HUES48 (cell line): ENCODE results near the gene APOBEC3F.

Source experiments
- H3K27ac ChIP-seq: one replicate; pipeline ENCODE4 v1.7.0; 2013; ENCODE audit warnings: low read depth, low read length, inconsistent platforms
- H3K27me3 ChIP-seq: 2 replicates; pipeline ENCODE4 v1.6.1; 2013; ENCODE audit warnings: mild to moderate bottlenecking, low read length; ENCODE audit not compliant: control insufficient read depth, insufficient read depth
- H3K36me3 ChIP-seq: 2 replicates; pipeline ENCODE4 v1.6.1; 2013; ENCODE audit warnings: low read length; ENCODE audit not compliant: control insufficient read depth, insufficient read depth
- H3K4me1 ChIP-seq: 2 replicates; pipeline ENCODE4 v1.6.1; 2013; ENCODE audit warnings: mild to moderate bottlenecking, low read length; ENCODE audit not compliant: control insufficient read depth, insufficient read depth
- H3K4me3 ChIP-seq: 2 replicates; pipeline ENCODE4 v1.5.1; 2013; ENCODE audit warnings: mild to moderate bottlenecking, low read depth, low read length
- H3K9ac ChIP-seq: 2 replicates; pipeline ENCODE4 v1.6.1; 2013; ENCODE audit warnings: mild to moderate bottlenecking, low read depth, low read length, moderate library complexity
- H3K9me3 ChIP-seq: 2 replicates; pipeline ENCODE4 v1.6.1; 2013; ENCODE audit warnings: low read length; ENCODE audit not compliant: control insufficient read depth, insufficient read depth

Gene APOBEC3F

DNA sequence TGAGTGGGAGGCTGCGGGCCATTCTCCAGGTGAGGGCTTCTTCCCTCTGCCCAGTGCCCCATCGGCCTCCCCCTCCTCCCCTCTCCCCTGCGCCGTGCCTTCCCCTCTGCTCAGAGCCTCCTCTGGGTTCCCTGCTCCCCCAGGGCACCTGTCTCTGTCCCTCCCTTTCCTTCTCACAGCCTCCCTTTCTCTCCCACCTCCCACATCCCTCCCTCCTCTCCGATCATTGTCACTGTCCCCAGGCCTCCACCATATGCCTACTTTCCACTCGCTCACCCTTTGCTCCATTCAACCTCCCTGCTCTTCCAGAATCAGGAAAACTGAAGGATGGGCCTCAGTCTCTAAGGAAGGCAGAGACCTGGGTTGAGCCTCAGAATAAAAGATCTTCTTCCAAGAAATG lies 46.4 kb downstream of the APOBEC3F start:
- Histone ChIP-seq H3K9me3 (no peaks in the 10 kb centered on the region), H3K27ac (no peak overlapping the region), H3K4me1 (peaks cover 12% of the 10 kb centered on the region), H3K27me3 (no peaks in the 10 kb centered on the region), H3K4me3 (no peak overlapping the region), H3K36me3 (no peaks in the 10 kb centered on the region), H3K9ac (no peak overlapping the region)

DNA sequence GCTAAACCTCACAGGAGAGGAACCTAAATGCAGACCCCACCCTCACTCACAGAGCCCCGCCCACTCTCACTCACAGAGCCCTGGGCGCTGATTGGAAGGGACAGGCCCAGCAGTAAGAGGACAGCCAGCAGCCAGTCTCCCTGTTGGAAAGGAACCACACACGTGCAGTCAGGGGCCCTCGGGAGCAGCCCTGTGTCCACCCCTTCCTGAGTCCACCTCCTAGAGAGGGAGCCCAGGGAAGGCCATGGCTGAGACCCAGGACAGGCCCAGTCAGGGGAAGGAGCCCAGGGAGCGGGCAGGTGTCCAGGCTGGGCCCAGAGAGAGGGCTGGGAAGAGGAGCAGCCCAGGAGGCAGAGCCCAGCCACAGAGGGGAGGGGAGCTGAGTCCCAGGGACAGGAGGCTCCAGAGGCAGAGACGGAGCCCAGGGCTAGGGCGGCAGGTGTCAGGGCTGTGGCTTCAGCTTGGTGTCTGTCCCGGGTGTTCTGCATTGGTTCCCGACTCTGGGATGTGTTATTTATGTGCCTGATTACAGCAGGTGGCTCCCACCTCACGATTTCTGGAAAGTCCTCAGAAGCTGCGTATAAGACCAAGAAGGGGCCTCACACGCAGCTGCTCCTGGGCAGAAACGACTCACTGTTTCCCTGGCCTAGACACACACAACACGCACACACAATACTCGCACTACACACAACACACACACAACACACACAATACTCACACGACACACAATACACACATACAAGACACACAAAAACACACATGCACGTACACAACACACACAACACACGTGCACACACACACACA lies 47.4 kb downstream of the APOBEC3F start:
- Histone ChIP-seq H3K9me3 (no peaks in the 10 kb centered on the region), H3K9ac (no peak overlapping the region), H3K4me3 (no peak overlapping the region), H3K36me3 (no peaks in the 10 kb centered on the region), H3K4me1 (peaks cover 12% of the 10 kb centered on the region), H3K27ac (no peak overlapping the region), H3K27me3 (no peaks in the 10 kb centered on the region)

DNA sequence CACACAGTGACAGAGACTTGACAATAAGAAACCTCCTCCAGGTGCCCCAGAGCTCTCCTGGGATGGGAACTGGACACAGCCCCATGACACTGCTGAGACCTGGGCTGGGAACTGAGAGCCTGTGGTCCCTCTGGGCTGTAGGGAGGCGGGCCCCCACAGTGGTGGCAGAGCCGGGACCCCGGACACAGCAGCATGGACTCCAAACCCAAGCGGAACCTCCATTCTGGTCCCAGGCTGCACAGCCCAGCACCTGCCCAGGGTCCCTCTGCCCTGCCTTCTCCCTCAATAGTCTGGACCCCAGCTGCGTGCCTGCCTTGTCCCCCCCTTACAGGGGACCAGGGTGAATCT lies 48.0 kb downstream of the APOBEC3F start:
- Histone ChIP-seq H3K9me3 (no peaks in the 10 kb centered on the region), H3K4me1 (peaks cover 12% of the 10 kb centered on the region), H3K4me3 (no peak overlapping the region), H3K27ac (no peak overlapping the region), H3K9ac (no peak overlapping the region), H3K27me3 (no peaks in the 10 kb centered on the region), H3K36me3 (no peaks in the 10 kb centered on the region)

DNA sequence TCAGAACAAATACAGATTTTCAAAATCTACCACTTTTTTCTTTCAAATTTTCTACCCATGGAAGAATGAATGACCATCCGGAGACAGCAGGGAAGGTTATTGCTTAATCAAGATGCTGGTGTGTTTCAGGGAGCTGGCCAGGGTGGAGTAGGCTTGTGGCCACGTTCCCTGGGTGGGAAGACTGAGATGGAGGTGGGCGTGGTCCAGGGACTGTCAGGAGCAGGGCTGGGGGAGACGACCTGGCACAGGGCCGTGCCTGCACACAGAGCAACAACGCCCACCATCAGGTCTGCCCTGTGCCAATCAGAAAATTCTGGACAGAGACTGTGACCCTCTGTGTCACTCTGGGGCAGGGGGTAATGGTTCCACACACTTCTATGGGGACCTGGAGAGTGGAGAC lies 49.3 kb downstream of the APOBEC3F start:
- Histone ChIP-seq H3K4me1 (peaks cover 12% of the 10 kb centered on the region), H3K9me3 (no peaks in the 10 kb centered on the region), H3K4me3 (no peak overlapping the region), H3K27me3 (no peaks in the 10 kb centered on the region), H3K27ac (no peak overlapping the region), H3K36me3 (no peaks in the 10 kb centered on the region), H3K9ac (no peak overlapping the region)

DNA sequence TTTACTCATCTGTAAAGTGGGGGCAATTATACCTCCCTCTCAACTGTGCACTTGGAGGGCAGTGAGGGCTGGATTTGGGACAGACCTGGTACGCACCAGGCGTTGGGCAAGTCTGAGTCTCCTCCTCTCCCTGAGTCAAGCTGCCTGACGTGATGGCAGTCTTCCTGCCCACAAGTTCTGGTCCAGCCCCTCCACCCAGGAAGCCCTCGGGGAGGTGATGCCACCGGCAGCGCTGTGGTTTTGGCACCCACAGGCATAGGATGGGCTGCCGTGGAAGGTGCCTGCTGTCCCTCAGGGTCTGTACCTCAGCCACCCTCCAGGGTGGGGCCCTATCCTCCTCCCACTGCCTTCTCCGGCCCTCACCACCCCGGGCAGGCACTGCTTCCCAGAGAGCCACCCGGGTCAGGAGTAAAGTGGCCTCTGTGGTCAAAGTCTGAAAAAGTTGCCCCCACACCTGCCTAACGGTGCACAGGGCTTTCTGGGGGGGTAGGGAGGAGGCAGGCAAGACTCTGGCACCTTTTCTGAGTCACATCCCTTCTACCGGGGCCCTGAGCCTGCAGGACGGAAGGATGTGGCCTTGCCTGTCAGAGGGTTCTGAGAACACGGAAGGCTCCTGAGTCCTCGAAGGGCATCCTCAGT lies 49.9 kb downstream of the APOBEC3F start:
- Histone ChIP-seq H3K4me3 (no peak overlapping the region), H3K36me3 (no peaks in the 10 kb centered on the region), H3K27me3 (no peaks in the 10 kb centered on the region), H3K9ac (no peak overlapping the region), H3K9me3 (no peaks in the 10 kb centered on the region), H3K4me1 (peaks cover 12% of the 10 kb centered on the region), H3K27ac (no peak overlapping the region)

DNA sequence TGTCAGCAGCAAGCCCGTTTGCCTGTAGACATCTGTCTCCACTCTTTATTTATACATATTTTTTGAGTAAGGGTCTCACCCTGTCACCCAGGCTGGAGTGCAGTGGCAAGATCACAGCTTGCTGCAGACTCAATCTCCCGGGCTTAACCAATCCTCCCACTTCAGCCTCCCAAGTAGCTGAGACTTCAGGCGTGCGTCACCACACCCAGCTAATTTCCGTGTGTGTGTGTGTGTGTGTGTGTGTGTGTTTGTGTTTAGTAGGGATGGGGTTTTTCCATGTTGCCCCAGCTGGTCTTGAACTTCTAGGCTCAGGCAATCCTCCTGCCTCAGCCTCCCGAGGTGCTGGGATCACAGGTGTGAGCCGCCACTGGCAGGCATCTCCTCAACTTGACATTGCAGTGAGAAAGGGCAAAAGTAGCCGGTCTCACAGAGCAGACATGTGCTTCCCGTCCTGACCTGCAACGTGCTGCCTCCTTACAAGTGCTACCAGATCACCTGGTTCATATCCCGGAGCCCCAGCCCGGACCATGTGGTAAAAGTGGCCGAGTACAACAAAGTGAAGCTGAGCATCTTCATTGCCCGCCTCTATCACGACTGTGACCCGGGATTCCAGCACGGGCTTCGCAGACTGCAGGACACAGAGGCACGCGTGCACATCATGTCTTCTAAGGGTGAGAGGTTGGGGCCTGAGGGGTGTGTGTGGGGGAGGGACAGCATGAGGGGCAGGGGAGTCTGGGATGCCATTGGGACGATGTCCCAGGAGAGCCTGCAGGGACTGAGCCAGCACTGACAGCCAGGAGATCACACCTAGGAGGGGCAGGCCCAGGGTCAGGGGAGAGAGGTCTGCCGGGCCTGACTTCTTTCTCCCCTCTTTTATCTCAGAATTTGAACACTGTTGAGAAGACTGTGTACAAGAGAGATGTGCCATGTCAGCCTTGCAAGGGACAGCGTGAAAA lies 50.7 kb downstream of the APOBEC3F start:
- H3K4me1 ChIP-seq, result peaks cover 12% of the 10 kb centered on the region
- no peaks in the 10 kb centered on the region for H3K36me3 ChIP-seq
- no peak overlapping the region for H3K4me3 ChIP-seq
- no peaks in the 10 kb centered on the region for H3K9me3 ChIP-seq
- H3K27ac ChIP-seq, result no peak overlapping the region
- no peaks in the 10 kb centered on the region for H3K27me3 ChIP-seq
- no peak overlapping the region for H3K9ac ChIP-seq

DNA sequence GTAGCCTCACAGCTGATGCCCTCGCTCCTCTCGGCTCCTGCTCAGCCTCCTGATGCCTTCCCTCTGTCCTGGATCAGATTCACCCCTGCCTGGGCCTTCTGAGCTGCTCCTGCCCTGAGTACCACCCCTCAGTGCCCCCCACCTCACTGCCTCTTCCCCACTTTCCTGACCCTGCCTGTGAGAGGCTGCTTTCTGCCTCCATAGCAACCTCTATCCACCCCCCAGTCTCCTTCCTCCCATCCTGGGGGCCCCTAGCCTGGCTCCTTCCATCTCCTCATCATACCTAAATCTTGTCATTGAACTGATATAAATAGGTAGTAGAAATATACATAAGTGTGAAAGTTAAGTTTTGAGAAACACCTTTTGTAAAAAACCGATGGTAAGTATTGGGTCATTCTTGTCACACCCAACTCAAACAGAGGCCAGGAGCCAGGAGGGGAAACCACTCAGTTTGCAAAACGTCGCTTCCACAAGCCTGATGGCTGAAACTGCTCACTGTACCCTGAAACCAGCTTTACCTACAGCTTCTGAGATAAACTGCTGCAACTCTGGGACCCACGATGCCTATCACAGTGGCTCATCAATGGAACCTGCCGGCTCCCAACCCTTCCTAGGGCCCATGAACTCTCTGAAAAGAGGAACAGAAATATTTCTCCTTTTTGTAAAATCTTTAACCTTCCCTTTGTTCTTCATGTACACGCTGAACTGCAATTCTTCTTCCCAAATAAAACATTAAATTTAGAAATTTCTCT lies 51.6 kb downstream of the APOBEC3F start:
- H3K36me3 ChIP-seq, result no peaks in the 10 kb centered on the region
- H3K4me1 ChIP-seq, result peaks cover 14% of the 10 kb centered on the region
- H3K27ac ChIP-seq, result no peak overlapping the region
- no peaks in the 10 kb centered on the region for H3K27me3 ChIP-seq
- no peak overlapping the region for H3K9ac ChIP-seq
- H3K9me3 ChIP-seq, result no peaks in the 10 kb centered on the region
- H3K4me3 ChIP-seq, result no peak overlapping the region

DNA sequence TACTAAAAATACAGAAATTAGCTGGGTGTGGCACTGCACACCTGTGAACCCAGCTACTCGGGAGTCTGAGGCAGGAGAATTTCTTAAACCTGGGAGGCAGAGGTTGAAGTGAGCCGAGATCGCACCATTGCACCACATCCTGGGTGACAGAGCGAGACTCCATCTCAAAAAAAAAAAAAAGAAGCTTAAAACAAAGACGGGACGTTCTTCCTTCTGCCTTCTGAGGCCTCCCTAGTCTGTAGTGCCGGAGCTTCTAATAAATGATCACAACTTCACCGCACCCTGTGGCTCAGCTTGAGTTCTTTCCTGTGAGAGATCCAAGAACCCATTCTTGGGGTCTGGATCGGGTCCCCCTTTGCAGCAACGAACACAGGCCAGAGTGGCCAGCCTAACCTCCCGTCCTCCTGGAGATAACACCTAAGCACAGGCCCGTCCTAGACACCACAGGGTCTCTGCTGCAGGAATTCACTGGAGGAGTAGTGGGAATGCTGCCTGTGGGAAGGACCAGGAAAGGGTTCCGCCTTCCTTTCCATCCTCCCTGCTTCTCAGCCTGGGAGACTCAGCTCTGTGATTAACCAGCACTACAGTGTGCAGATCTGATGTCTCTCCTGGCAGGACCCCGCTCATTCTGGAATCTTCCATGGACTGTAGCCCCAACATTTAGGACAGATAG lies 54.2 kb downstream of the APOBEC3F start:
- Histone ChIP-seq H3K4me1 (peaks cover 17% of the 10 kb centered on the region; the same call in 1 of the 2 replicates), H3K9me3 (no peaks in the 10 kb centered on the region), H3K36me3 (no peaks in the 10 kb centered on the region), H3K9ac (no peak overlapping the region), H3K4me3 (no peak overlapping the region), H3K27me3 (no peaks in the 10 kb centered on the region), H3K27ac (no peak overlapping the region)

DNA sequence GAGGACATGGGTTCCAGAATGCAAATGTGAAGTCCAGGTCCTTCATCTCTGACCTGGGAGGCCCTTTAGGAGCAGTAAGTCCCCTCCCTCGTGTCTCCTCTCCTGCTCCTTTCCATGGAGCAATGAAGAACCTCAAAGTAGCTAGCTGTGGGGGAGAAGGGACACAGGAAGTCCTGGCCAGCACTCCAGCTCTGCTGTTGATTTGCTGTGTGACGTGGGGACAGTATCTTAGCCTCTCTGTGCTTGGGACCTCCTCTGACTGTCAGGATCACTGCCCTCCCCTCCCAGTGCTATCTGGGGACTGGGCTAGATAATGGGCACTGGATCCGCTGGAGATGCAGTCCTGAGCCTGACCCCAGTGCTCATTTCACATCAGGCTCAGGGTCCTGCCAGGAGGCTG lies 55.3 kb downstream of the APOBEC3F start:
- Histone ChIP-seq H3K27ac (no peak overlapping the region), H3K4me3 (no peak overlapping the region), H3K9me3 (no peaks in the 10 kb centered on the region), H3K36me3 (no peaks in the 10 kb centered on the region), H3K27me3 (no peaks in the 10 kb centered on the region), H3K4me1 (peaks cover 23% of the 10 kb centered on the region; the same call in 1 of the 2 replicates), H3K9ac (no peak overlapping the region)
